Measurements from ENCODE around the gene SPAG16.
"Not testable (repeated sequence)": the region's sequence is repeated elsewhere in the genome, so short reads cannot be mapped to it uniquely, and the experiment has no call there.

SPAG16 gene

GRCh38 chr2:213561759-213562158 is 277.5 kb downstream of the SPAG16 start:
- DNase-seq, result no peak

DNA sequence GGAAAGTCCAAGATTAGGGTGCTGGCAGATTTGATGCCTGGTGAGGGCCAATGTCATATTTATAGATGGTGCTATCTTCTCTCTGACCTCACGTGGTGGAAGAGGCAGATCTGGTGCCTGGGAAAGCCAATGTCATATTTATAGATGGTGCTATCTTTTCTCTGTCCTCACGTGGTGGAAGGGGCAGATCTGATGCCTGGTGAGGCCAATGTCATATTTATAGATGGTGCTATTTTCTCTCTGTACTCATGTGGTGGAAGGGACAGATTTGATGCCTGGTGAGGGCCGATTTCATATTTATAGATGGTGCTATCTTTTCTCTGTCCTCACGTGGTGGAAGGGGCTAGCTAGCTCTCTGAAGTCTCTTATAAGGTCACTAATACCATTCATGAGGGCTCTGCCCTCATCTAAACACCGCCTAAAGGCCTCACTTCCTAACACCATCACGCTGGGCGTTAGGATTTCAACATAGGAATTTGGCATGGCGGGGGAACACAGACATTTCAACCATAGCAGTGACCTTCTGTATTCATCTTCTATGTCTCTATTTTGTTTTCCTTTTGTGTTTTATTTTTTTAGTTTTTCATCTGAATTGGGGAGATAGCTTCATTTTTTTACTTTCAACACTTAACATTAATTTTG is 278.4 kb downstream of the SPAG16 start:
- no peak for DNase-seq

DNA sequence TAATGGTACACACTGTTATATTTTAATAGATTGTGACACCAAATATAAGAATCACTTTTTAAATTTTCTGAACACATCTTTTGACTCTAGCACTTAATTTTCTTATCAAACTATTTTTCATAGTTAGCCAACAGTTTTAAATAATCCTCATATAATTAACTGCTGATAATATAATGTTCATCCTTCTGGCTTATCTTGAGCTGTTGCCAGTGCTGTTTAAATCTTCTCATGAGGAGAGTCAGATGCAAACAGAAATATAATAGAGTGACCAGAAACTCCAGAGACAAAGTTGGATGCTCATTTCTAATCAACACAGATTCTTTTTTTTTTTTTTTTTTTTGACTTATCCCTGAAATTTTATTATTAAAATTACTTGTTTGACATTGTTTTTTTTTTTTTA is 282.6 kb downstream of the SPAG16 start:
- no peak for DNase-seq

GRCh38 chr2:213609570-213610170 is 325.4 kb downstream of the SPAG16 start:
- DNase-seq, result no peak

DNA sequence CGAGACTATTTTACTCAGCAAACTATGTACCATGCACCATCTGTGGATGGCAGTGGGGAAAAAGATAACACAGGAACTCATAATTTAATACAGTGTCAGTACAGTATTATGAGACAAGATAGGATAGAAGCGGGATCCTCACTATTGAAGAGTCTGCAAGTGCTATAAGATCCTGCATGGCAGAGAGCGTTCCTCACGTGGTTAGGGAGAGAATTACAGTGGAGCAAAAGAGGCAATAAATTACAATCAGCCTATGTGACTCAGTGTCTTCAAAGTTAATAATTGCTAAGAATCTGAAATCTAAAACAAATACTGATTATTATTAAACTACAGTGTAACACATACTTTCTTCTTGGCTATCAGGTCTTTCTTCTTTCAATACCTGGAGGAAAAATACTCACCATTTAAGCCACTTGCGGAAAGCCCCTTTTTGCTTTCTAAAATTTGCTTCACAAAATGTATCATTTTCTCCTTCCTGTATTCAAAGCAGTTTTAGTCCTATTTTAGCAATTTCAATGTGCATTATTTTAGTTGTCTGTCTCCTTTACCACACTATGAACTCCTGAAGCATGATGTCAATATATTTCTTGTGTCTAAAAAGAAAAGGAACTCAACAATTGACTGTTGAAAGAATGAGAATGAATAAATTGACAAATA is 342.9 kb downstream of the SPAG16 start:
- no peak for DNase-seq

DNA sequence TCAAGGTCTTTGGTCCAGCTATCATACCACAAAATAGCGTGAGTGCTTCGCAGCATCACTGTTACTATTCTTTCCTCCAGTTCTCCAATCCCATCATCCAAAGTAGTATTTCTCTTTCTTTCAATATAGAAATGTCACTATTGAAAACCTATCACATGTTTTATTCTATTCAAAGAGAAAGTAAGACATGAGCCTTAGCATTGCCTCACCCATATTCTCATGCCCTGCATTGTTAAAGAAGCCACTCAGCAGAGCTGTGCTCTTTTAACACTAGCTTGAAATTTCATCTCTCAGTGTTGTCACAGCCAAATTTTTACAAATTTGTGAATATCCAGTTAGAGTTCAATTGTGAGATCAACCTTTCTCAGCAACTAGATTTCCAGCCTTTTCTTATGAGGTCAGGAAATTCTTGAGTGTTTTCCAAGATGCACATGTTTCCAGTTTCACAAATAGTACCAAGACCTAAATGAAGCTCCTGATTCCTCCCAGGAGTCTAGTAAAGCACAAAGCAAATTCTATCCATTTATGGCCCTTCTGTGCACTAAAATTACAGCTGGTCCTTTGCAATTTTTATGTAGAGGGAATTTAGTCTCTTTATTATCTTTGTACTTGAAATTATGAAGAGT is 343.7 kb downstream of the SPAG16 start:
- no peak for DNase-seq

DNA sequence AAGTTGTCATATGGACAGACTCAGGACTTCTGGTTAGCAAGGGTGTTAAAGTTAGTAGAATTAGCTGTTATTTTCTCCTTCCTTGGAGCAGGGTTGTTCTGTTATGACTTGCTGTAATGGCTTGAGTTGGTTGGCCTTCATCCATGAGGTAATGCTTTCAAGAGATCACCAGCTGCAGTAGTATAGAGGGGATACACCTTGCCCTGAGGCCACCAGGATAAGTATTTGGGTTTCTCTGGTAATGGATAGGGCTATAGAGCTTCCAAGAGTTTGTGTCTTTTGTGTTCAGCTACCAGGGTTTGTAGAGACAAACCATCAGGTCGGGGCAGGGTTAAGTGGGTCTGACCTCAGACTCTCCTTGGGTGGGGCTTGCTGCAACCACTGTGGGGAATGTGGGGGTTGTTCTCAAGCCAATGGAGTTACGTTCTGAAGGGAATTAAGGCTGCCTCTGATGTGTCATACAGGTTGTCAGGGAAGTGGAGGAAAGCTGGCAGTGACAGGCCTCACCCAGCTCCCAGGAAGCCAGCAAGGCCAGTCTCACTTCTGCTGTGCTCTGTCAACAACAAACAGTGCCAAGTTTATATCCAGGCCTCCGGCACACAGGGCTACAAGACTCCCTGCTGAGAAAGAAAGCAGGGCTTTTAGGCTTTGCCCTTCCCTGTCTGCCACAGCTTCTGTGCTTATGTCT is 356.6 kb downstream of the SPAG16 start:
- DNase-seq, result no peak

- DNase-seq, result no peak
Observed at GRCh38 chr2:213644926-213645325, 360.7 kb downstream of the SPAG16 start.

DNA sequence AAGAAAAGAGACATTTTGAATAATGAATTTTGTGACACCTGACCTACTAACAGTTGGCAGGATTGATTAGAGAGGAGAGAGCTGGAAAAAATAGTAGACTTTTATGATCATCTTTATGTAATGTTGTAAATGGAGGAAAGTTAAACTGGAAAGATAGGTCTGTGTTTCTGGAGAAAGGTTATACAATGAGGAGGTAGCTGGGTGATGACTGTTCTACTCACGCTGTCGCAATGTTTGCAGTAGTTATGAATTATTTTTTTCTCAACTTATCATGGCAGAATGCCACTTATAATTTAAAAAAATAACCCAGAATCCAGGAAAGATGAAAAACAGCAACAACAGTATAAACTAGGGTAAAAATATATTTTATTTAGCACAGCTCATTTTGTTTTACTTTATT is 364.9 kb downstream of the SPAG16 start:
- DNase-seq, result no peak

DNA sequence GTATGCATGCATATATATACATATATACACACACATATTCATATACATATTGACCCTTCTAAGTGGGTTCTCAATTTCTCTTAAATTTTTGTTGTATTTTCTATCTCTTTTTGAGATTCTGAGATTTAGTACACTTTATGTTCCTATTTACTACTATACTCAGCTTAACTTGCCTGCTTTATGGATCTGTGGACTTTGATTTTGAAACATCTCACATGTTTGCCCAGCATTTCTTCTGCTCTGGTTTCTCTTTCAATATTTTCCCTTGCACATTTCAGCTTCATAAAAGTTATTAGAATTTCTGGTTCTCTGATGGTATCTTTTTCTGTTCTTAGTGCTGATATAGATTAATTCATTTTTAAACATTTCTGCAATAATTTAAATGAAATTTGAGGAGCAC is 380.6 kb downstream of the SPAG16 start:
- no peak for DNase-seq

DNA sequence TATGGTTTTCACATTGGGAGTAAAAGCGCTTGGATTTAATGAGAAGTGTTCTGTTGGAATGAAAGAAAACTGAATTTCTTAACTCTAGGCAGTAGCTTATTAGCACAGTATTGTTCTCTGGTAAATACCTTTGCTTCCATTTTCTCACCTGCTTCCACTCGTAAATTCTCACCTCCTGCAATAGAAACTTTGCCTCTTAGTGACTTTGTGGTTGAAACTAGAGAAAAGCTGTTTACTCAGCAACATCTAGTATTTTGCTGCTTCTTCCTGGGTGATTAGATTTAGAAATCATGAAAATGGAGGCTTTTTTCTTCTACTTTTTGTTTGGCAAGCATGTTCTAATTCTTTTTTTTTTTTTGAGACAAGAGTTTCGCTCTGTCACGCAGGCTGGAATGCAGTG is 385.4 kb downstream of the SPAG16 start:
- no peak for DNase-seq

GRCh38 chr2:213678437-213679218 is 394.4 kb downstream of the SPAG16 start:
- no peak for DNase-seq

DNA sequence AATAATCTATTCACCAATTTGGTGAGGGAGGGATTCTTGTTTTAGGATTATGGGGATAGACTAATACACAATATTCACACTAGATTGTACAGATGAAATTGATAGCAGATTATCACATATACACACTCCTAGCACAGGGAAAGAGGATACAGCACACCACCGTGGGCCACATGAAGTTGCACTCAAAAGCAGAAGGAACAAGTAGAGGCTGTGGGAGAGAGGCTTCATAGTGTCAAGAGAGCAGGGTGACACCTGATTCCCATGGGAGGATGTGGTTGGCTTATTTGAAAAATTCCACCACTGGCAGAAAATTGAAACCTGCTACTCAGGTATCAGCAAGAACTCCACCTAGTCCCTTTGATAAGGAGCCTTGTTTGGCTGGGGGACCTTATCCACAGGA is 395.6 kb downstream of the SPAG16 start:
- DNase-seq, result no peak

GRCh38 chr2:213682276-213682675 is 398.0 kb downstream of the SPAG16 start:
- no peak for DNase-seq

GRCh38 chr2:213688133-213688532 is 403.9 kb downstream of the SPAG16 start:
- no peak for DNase-seq

DNA sequence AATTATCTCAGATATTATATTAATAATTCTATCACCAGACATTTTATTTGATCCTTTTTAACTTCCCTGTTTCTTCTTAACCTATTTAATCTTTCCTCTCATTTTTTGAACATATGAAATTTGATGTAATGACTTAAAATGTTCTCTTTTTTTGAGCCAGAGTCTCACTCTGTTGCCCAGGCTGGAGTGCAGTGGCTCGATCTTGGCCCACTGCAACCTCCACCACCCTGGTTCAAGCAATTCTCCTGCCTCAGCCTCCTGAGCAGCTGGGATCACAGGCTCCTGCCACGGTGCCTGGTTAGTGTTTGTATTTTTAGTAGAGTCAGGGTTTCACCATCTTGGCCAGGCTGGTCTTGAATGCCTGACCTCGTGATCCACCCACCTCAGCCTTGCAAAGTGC is 404.6 kb downstream of the SPAG16 start:
- not testable (repeated sequence) for DNase-seq

DNA sequence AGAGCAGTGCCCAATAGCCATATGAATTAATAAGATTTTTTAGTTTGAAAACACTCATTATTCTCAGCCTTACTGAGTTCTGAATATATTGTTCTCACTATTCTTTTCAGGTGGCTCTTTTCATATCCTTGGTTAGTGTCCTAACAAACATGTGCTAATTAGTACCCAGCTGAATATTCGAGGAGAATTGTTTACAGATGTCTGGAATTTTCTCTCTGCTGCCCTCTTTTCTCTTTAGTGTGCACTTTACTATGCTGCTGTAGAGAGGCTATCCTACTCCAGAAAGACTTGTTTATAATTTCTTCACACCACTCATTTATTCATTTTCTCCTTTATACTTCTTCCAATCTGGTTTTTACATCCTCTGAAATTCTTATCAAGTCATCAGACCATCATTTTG is 405.3 kb downstream of the SPAG16 start:
- no peak for DNase-seq

GRCh38 chr2:213691351-213691750 is 407.1 kb downstream of the SPAG16 start:
- no peak for DNase-seq

- no peak for DNase-seq
Observed at GRCh38 chr2:213696442-213696841, 412.2 kb downstream of the SPAG16 start.

GRCh38 chr2:213701365-213701764 is 417.1 kb downstream of the SPAG16 start:
- not testable (repeated sequence) for DNase-seq

DNA sequence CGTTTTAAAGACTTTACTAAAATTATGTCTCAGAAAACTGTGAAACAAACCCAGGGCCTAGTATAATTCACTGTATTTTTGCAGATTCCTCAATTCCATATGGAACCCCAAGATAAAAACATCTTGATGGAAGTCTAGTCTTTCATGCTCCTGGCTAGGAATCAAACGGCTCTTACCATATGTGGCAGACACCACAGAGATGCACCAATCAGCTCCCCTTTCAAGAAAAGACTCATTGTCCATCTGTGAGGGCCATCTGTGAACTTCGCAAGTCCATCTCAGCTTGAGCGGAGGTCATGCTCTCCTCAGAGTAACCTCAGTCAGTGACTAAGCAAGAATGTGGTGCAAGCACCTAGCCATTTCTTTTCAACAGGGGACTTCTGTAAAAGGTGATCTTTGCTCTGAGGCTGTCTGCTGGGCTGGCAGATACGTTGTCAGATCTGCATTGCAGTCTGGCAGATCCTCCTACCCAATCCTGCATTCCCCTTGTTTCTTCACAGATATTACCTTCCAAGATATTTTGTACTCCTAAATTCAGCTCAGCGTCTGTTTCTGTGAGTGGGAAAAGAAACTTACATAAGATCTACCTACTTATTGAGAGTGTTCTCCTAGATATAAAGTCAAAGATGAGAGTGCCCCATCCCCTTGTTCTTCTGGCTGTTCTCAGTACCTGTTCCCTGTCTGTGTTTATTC is 419.3 kb downstream of the SPAG16 start:
- no peak for DNase-seq

DNA sequence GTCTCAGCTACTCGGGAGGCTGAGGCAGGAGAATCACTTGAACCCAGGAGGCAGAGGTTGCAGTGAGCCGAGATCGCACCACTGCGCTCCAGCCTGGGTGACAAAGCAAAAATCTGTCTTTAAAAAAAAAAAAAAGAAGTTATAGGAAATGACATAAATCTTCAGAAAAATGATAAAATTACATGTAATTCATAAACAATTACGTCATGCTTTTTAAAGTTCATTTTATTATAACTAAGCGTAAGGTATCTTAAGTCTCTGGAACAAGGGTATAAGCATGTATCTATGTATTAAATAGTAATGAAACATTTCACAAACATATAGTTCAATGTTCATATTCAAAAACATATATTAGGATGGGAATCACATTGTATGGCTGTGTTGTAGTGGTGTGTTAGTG is 425.9 kb downstream of the SPAG16 start:
- no peak for DNase-seq

Measured in NCI-H226 (cell line).